ENCODE measurements around the gene LIMS1.

GRCh38 chr2:108535357-108535631 is 1.0 kb downstream of the LIMS1 start:
- no peak for TF ChIP-seq EZH2 (IDR thresholded peaks at IDR 0.05; ENCODE audit: insufficient read depth, poor library complexity, severe bottlenecking)
- no peak for TF ChIP-seq EZH2phosphoT487 (IDR thresholded peaks at IDR 0.05; ENCODE audit: insufficient read depth, low read depth)

All from GM23248 (cell line).